Colon (tissue), 2 donors: ENCODE results near the gene ATG4B.

Source experiments
- FAIRE-seq: peaks from 2 replicates; lab custom pipeline; 2012; peaks lifted over from hg19 to GRCh38; lab: Jason Lieb, UNC
- donor health status: control.
- donor health status: control.

The ATG4B gene

DNA sequence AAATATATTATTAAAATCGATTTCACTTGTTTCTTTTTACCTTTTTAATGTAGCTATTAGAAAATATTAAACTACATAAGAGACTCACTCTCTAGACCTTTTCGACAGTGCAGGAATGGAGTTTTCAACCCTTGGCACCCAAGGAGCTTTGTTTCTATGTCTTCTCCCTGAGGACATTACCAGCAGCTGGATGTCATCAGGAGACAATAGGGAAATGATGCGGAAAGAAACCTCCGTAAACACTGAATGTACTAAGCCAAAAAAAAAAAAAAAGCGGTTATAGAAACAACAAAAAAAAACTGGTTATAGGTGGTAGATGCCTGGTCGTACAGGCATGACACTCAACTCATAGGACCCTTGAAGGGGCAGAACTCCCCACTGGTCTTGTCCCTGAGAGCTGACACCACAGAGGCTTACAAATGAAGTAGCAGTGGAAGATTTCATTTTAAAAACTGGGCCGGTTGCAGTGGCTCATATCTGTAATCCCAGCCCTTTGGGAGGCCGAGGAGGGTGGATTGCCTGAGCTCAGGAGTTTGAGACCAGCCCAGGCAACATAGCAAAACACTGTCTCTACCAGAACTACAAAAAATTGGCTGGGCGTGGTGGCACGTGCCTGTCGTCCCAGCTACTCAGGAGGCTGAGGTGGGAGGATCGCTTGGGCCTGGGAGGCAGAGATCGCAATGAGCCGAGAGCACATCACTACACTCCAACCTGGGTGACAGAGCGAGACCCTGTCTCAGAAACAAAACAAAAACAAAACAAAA is 24.3 kb upstream of the ATG4B start:
- FAIRE-seq = no peak

DNA sequence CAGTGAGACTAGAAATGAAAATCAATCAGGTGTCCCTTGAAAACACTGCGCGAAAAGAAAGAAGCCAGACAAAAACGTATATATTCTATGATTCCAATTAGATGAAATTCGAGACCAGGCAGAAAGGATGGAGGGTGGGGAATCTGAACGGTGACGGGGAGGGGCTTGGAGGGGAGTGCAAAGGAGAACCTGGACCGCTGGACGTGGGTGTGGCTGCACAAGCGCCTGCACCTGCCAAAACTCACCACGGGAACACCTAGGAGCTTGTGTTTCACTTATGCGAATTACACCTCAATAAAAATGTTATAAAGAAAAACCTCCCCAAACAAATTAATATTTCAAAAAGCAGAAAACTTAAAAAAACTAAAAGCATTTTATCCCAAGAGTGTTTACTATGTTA is 22.5 kb upstream of the ATG4B start:
- no peak for FAIRE-seq

- FAIRE-seq = no peak
Observed at GRCh38 chr2:241615522-241616052, 21.9 kb upstream of the ATG4B start.

DNA sequence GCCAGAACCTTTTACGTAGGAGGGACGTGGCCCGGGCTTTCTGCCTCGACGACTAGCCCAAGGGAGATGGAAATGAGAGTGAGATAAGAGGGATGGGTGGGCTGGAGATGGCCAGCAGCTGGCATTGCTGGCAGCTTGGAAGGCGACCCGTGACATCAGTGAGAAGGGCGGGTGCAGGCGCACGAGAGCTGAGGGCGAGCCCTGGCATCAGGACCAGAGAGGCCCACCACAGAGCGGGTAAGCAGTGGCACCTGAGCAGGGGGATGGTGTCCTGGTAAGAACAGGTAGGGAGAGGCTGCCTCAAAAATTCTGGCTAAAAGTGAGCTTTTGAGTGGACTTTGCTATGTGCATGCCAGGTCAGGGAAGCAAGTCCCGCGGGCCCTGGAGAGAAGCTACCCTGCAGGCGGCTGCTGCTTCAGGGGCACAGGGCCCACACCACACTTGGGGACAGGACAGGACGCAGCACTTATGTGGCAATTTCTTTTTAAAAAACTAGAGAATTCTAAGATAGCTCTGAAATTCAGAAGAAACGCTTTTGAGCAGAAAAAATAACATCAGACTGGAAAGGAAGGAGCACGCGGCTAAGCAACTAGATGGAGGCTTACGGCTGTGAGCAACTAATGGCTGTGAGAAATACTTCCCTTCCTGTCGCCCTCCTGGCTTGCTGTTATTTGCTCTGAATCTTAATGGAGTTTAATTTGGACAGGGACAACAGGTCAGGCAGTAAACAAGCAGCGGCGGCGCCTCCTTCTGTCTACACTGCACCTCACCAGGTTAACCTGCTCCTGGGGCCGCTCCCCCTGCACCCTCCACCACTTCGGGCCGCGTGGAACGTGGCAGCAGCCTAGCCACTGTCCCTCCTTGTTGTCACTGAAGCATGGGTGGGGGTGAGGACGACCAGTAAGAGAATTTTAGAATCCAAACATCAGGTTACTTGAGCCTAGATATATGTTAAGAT is 21.0 kb upstream of the ATG4B start:
- no peak for FAIRE-seq

GRCh38 chr2:241617431-241618154 is 19.9 kb upstream of the ATG4B start:
- FAIRE-seq = no peak

GRCh38 chr2:241618296-241618805 is 19.1 kb upstream of the ATG4B start:
- no peak for FAIRE-seq

DNA sequence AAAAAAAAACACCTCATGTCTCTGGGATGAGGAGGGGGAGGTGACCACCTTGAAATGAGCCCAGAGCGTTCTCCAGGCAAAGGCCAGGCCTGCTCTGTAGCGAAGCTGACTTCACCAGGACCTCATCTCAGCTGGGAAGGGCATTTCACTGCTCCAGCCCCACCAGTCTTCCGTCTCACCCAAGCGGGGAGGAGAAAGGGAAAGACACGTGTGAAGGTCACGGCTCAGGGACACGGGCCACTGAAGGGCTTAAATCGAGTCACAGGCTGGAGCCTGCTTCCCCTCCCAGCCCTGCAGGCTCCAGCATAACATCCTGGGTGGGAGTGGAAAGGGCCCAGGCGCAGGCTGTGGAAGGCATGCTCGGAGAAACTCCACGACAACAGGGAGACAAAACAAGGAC is 18.7 kb upstream of the ATG4B start:
- no peak for FAIRE-seq

- no peak for FAIRE-seq
Observed at GRCh38 chr2:241619597-241620418, 17.7 kb upstream of the ATG4B start.

DNA sequence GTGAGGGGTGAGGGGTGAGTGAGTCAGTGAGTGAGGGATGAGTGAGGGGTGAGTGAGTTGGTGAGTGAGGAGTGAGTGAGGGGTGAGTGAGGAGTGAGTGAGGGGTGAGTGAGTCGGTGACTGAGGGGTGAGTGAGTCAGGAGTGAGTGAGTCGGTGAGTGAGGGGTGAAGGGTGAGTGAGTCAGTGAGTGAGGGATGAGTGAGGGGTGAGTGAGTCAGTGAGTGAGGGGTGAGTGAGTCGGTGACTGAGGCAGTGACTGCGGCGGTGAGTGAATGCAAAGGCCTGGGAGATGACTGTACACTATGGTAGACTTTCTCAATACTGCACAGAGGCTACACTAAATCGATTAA is 17.1 kb upstream of the ATG4B start:
- FAIRE-seq = no peak

DNA sequence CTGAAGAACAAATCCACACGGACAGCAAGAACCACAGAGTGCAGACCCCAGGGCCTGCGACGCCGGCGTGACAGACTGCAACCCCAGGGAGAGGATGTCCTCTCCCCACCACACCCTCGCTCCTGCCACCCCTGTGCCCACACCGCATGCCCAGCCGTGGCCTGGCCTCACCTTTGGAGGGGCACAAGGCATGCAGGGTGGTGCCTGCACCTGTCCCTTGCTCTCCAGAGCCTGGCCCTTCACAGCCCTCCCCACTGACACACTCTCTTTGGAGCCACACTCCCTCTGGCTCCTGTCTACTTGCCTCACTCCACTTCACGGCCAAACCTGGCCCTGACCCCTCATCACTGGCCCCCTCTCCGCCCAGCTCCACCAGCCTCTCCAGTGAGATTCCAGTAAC is 9.8 kb upstream of the ATG4B start:
- FAIRE-seq = no peak

DNA sequence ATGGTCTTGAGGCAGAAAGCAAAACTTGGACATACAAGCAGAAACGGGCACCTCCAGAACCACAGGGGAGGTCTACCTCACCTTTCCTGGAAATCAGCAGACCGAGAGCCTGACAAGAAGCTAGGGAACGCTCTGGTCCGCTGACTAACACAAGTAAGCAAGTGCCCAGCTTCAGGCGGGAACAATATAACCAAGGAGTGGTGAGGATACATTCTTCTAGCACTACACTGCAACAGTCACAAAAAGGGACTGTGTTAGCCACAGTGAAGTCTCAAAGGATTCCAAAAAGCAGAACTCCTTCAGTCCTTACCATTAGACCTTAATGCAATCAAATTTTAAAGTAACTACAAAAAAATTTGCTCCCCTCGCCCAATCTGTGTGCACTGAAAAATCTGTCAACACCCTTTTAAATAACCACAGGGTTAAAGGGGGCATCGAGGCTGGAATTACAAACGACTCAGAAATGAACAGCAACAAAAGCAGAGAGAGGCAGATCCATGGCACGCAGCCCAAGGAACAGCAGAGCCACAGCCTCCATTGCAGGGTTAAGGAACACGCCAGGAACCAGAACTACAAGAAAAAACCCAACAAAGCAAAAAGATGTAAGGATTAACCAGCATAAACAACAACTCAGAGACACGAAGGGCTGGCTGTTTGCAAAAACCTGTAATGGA is 7.6 kb upstream of the ATG4B start:
- FAIRE-seq = no peak

DNA sequence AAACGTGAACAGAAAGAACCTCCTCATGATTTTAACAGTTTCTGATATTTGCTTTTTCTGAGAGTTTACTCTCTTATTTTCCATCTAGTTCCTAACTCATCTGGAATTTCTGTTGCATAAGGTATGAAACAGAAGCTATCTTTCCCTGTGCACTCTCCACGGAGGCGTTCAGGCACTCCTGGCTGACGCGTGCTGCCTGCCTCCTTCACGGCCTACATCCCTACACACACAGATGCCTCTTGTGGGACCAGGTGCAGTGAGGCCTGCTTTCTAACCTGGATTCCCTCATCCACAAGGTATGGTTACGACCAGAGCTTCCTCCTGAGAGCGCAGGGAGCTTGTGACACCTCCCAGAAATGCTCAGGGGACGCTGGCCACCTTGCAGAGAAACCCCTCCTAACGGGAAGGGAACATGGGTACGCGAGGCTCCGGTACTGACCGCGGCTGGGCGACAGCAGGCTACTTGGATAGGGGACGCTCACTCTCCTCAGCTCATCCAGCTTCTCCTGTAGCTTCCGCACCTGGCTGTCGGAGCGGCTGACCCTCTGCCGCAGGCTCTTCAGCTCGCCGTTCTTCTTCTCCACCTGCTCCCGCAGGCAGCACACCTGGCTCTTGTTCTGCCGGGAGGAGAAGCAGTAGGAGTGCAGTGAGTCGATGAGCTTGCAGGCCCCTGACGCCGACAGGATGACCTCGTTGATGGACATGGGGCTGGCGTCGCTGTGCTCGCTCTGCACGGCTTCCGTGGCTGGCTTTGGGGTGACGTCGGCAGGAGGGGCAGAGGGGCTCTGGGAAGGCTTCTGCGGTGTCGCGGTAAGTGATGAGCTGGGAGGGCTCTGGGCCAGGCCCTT is 4.8 kb upstream of the ATG4B start:
- no peak for FAIRE-seq

GRCh38 chr2:241633561-241633960 is 3.9 kb upstream of the ATG4B start:
- FAIRE-seq = no peak

DNA sequence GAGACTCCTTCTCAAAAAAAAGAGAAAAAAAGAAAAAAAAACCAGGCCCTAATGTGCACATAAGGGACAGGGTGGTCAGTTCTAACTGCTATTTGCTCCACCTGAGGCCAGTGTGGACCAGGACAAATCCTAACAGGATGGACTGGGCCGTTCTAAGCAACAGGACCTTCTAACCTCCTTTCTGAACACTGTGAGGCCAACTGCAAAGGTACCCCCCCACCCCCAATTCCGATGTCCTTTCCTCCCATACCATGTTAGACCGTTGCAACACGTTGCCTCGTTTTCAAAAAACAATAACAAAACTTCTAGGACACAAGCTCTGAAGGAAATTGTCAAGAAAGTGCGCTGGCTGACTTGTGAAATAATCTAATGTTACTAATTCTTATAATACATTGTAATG is 1.7 kb upstream of the ATG4B start:
- FAIRE-seq = no peak

- no peak for FAIRE-seq
Observed at GRCh38 chr2:241636182-241637017, 1.1 kb upstream of the ATG4B start.

GRCh38 chr2:241637795-241638660 is 535 bp downstream of the ATG4B start:
- no peak for FAIRE-seq

GRCh38 chr2:241638940-241639339 is 1.4 kb downstream of the ATG4B start:
- no peak for FAIRE-seq

- no peak for FAIRE-seq
Observed at GRCh38 chr2:241639385-241639784, 1.9 kb downstream of the ATG4B start.
